Colon (tissue), 2 donors: ENCODE measurements around the gene C6orf89.

Experiments used
- FAIRE-seq: peaks from 2 replicates; lab custom pipeline; 2012; peaks lifted over from hg19 to GRCh38; lab: Jason Lieb, UNC
- donor health status: control.
- donor health status: control.

C6orf89 gene

GRCh38 chr6:36969240-36969691, 83.5 kb downstream of the C6orf89 start:
- FAIRE-seq, result no peak

GRCh38 chr6:36969988-36970891, 84.5 kb downstream of the C6orf89 start:
- FAIRE-seq, result no peak

- no peak for FAIRE-seq
These were observed 85.4 kb downstream of the C6orf89 start for GRCh38 chr6:36970892-36971842.

- FAIRE-seq, result no peak
These were observed 86.3 kb downstream of the C6orf89 start for GRCh38 chr6:36971921-36972673.

- FAIRE-seq, result no peak
These were observed 87.4 kb downstream of the C6orf89 start for GRCh38 chr6:36973190-36973589.

- no peak for FAIRE-seq
These were observed 87.9 kb downstream of the C6orf89 start for GRCh38 chr6:36973647-36974046.

GRCh38 chr6:36975231-36976006, 89.7 kb downstream of the C6orf89 start:
- FAIRE-seq, result no peak

- no peak for FAIRE-seq
These were observed 90.2 kb downstream of the C6orf89 start for GRCh38 chr6:36976007-36976264.

GRCh38 chr6:36976509-36976908, 90.8 kb downstream of the C6orf89 start:
- FAIRE-seq, result no peak

GRCh38 chr6:36976931-36977330, 91.2 kb downstream of the C6orf89 start:
- FAIRE-seq, result no peak

- no peak for FAIRE-seq
These were observed 91.8 kb downstream of the C6orf89 start for GRCh38 chr6:36977470-36977941.
